Body of pancreas (tissue), 4 donors: ENCODE results near the gene EREG. TPM values are rescaled to one million over a fixed set of nuclear protein-coding genes. Genes with fewer than 3 reads are reported as not detected.

Experiments used
- ATAC-seq: fragments of 150-250 bp; one replicate; pipeline ENCODE4 v1.9.1; 2016
- DNase-seq, 4 donors: peaks; one replicate each; pipeline ENCODE4 v3.0.0-alpha.2; 2019
- H3K27ac ChIP-seq, 4 donors: fragments of 200-600 bp; sonication (generic); 1 replicate in 3 of 4; 2 replicates in 1 of 4; pipeline versions ENCODE4 v1.5.1 to v1.6.1; 2016 to 2019; ENCODE audit warnings: mild to moderate bottlenecking in 1 of 4, mixed read lengths in 1 of 4, moderate library complexity in 1 of 4
- H3K27me3 ChIP-seq, 2 donors: fragments of 200-600 bp; sonication (generic); one replicate each; pipeline ENCODE4 v1.6.0; 2016; ENCODE audit warnings: mild to moderate bottlenecking in 1 of 2
- H3K36me3 ChIP-seq, 2 donors: fragments of 200-600 bp; sonication (generic); replicated peaks in 1 of 2; 2 replicates each; pipeline ENCODE4 v1.5.1; 2016; ENCODE audit warnings: low read depth in 2 of 2; ENCODE audit not compliant: insufficient read depth in 1 of 2
- H3K4me1 ChIP-seq: fragments of 200-600 bp; sonication (generic); one replicate; pipeline ENCODE4 v1.6.0; 2016
- H3K4me3 ChIP-seq, 2 donors: fragments of 200-600 bp; sonication (generic); 1 replicate in 1 of 2; 2 replicates in 1 of 2; pipeline ENCODE4 v1.5.1; 2016 to 2019
- H3K9me3 ChIP-seq, 3 donors: fragments of 200-600 bp; sonication (generic); 1 replicate in 2 of 3; 2 replicates in 1 of 3; pipeline ENCODE4 v1.5.1; 2016
- CTCF ChIP-seq, 7 experiments: fragments of 450-650 bp in 4 of 7; fragments of 200-600 bp in 3 of 7; sonication (generic) in 3 of 7; IDR thresholded peaks; one replicate each; pipeline ENCODE4 v1.5.1; 2016 to 2019; ENCODE audit warnings: antibody characterized with exemption in 7 of 7
- POLR2A ChIP-seq, 3 donors: fragments of 450-650 bp; IDR thresholded peaks; one replicate each; pipeline ENCODE4 v1.6.1; 2016; ENCODE audit warnings: antibody characterized with exemption in 3 of 3, mild to moderate bottlenecking in 2 of 3
- WGBS, 2 donors: methylation state at CpG; one replicate each; pipeline ENCODE4 v1.1.5; 2017; 5-methylcytosine and 5-hydroxymethylcytosine counted together
- intact Hi-C: fragments of 100-400 bp; cut with DNase I; formaldehyde crosslinking; loops from one replicate; pipeline ENCODE4 v1.15.1; 2023
- total RNA-seq, 2 donors: library from RNA; depleted of rRNA; stranded (reverse); fragments of >200 nt; gene quantifications; one replicate each; pipeline ENCODE4 v1.1.0, GENCODE V29; 2016

The EREG gene
- total RNA-seq, 2 donors from 2014 or later, result not detected

- ATAC-seq (no peak), DNase-seq (no peak)
- no peak overlapping the region for H3K4me3 ChIP-seq
- 40 to 54% methylated on average over 3 of the region's 3 CpGs for WGBS, 2 donors
- TF ChIP-seq POLR2A (IDR thresholded peaks at IDR 0.05) (no peak), CTCF (IDR thresholded peaks at IDR 0.05) (no peak)
- H3K9me3 ChIP-seq, result no peaks in the 10 kb centered on the region
- intact Hi-C loops, result loop anchor here (5.0 kb wide), 1 partner anchor 353 kb away; no protein-coding TSS in a partner anchor
- no peaks in the 10 kb centered on the region for H3K36me3 ChIP-seq
- no peaks in the 10 kb centered on the region for H3K27me3 ChIP-seq
- H3K4me1 ChIP-seq, result no peaks in the 10 kb centered on the region
- no peak overlapping the region for H3K27ac ChIP-seq
These were observed 40.7 kb upstream of the EREG start for GRCh38 chr4:74324262-74324661.

- Histone ChIP-seq H3K27me3 (no peaks in the 10 kb centered on the region), H3K4me3 (no peak overlapping the region), H3K4me1 (no peaks in the 10 kb centered on the region), H3K36me3 (no peaks in the 10 kb centered on the region), H3K9me3 (no peaks in the 10 kb centered on the region), H3K27ac (no peak overlapping the region)
- TF ChIP-seq CTCF (IDR thresholded peaks at IDR 0.05), result no peak
- TF ChIP-seq POLR2A (IDR thresholded peaks at IDR 0.05), result no peak
- DNase-seq (no peak), ATAC-seq (no peak)
- WGBS, 2 donors, result 51 to 58% methylated on average over 2 of the region's 2 CpGs
- intact Hi-C loops, result no loop called here
These were observed 39.1 kb upstream of the EREG start for GRCh38 chr4:74325886-74326285.

- no peak overlapping the region for H3K4me3 ChIP-seq
- H3K9me3 ChIP-seq, result no peaks in the 10 kb centered on the region
- H3K27me3 ChIP-seq, result no peaks in the 10 kb centered on the region
- WGBS, 2 donors, result 45 to 74% methylated on average over 3 of the region's 3 CpGs
- DNase-seq (no peak), ATAC-seq (no peak)
- no peak overlapping the region for H3K27ac ChIP-seq
- TF ChIP-seq CTCF (IDR thresholded peaks at IDR 0.05) (no peak), POLR2A (IDR thresholded peaks at IDR 0.05) (no peak)
- intact Hi-C loops, result no loop called here
- H3K36me3 ChIP-seq, result no peaks in the 10 kb centered on the region
- no peaks in the 10 kb centered on the region for H3K4me1 ChIP-seq
These were observed 37.2 kb upstream of the EREG start for GRCh38 chr4:74327762-74328161.

- Histone ChIP-seq H3K4me3 (no peak overlapping the region), H3K4me1 (no peaks in the 10 kb centered on the region), H3K36me3 (no peaks in the 10 kb centered on the region), H3K9me3 (no peaks in the 10 kb centered on the region), H3K27me3 (no peaks in the 10 kb centered on the region), H3K27ac (no peak overlapping the region)
- TF ChIP-seq POLR2A (IDR thresholded peaks at IDR 0.05) (no peak), CTCF (IDR thresholded peaks at IDR 0.05) (no peak)
- 76 to 79% methylated on average over 1 of the region's 1 CpG for WGBS, 2 donors
- intact Hi-C loops, result no loop called here
- DNase-seq (no peak), ATAC-seq (no peak)
These were observed 36.4 kb upstream of the EREG start for GRCh38 chr4:74328501-74328900.

GRCh38 chr4:74329307-74329706 is 35.6 kb upstream of the EREG start:
- H3K27ac ChIP-seq, result no peak overlapping the region
- no peaks in the 10 kb centered on the region for H3K36me3 ChIP-seq
- no peaks in the 10 kb centered on the region for H3K9me3 ChIP-seq
- H3K4me1 ChIP-seq, result no peaks in the 10 kb centered on the region
- ATAC-seq, result no peak
- no peak for DNase-seq
- no peaks in the 10 kb centered on the region for H3K27me3 ChIP-seq
- intact Hi-C loops, result no loop called here
- TF ChIP-seq CTCF (IDR thresholded peaks at IDR 0.05), result no peak
- no peak for TF ChIP-seq POLR2A (IDR thresholded peaks at IDR 0.05)
- no peak overlapping the region for H3K4me3 ChIP-seq
